HepG2 (cell line): ENCODE data around the gene UGGT1. TPM values are rescaled to one million over a fixed set of nuclear protein-coding genes. Genes with fewer than 3 reads are reported as not detected.

Source experiments
- ARNT ChIP-seq: fragments of 450-650 bp; IDR thresholded peaks from 2 replicates; pipeline ENCODE4 v1.6.1; 2017
- BRCA1 ChIP-seq: sonication (generic); formaldehyde crosslinking; IDR thresholded peaks from 2 replicates; pipeline ENCODE4 v1.4.0; 2020; ENCODE audit warnings: missing genetic modification reagents
- HDAC6 ChIP-seq: fragments of 200-600 bp; sonication (generic); IDR thresholded peaks from 2 replicates; pipeline ENCODE4 v1.7.0; 2017; ENCODE audit warnings: mild to moderate bottlenecking, antibody characterized with exemption, low read length, low read depth
- JUND ChIP-seq: sonication (generic); formaldehyde crosslinking; IDR thresholded peaks from 2 replicates; pipeline ENCODE4 v1.8.0; 2022; ENCODE audit warnings: mild to moderate bottlenecking, missing genetic modification reagents
- KLF13 ChIP-seq: sonication (generic); formaldehyde crosslinking; IDR thresholded peaks from 2 replicates; pipeline ENCODE4 v1.4.0; 2020; ENCODE audit warnings: mild to moderate bottlenecking, missing genetic modification reagents
- MAFG ChIP-seq: sonication (generic); formaldehyde crosslinking; IDR thresholded peaks from 2 replicates; pipeline ENCODE4 v1.5.1; 2020; ENCODE audit warnings: mild to moderate bottlenecking, missing genetic modification reagents
- MEIS2 ChIP-seq: sonication (generic); formaldehyde crosslinking; IDR thresholded peaks from 2 replicates; pipeline ENCODE4 v1.9.0; 2021; ENCODE audit warnings: mild to moderate bottlenecking, missing genetic modification reagents
- NCOA2 ChIP-seq: sonication (generic); formaldehyde crosslinking; IDR thresholded peaks from 2 replicates; pipeline ENCODE4 v1.8.0; 2022; ENCODE audit warnings: inconsistent platforms
- SP5 ChIP-seq: IDR thresholded peaks from 2 replicates; pipeline ENCODE4 v1.6.1; 2016; ENCODE audit warnings: low read depth, borderline replicate concordance
- TBL1XR1 ChIP-seq: fragments of 150-350 bp; IDR thresholded peaks from 2 replicates; pipeline ENCODE4 v1.6.1; 2014; ENCODE audit warnings: borderline replicate concordance, low read length; ENCODE audit not compliant: partially characterized antibody
- ZFP36L1 ChIP-seq: sonication (generic); formaldehyde crosslinking; IDR thresholded peaks from 2 replicates; pipeline ENCODE4 v1.8.0; 2022; ENCODE audit warnings: mild to moderate bottlenecking, missing genetic modification reagents, moderate library complexity
- ZNF160 ChIP-seq: sonication (generic); formaldehyde crosslinking; IDR thresholded peaks from 2 replicates; pipeline ENCODE4 v1.8.0; 2022; ENCODE audit warnings: mild to moderate bottlenecking, inconsistent platforms, missing genetic modification reagents
- ZNF17 ChIP-seq: sonication (generic); formaldehyde crosslinking; IDR thresholded peaks from 2 replicates; pipeline ENCODE4 v1.5.0; 2020; ENCODE audit warnings: mild to moderate bottlenecking, missing genetic modification reagents
- ZNF224 ChIP-seq: sonication (generic); formaldehyde crosslinking; IDR thresholded peaks from 2 replicates; pipeline ENCODE4 v1.5.0; 2020; ENCODE audit warnings: mild to moderate bottlenecking, missing genetic modification reagents
- ZNF256 ChIP-seq: sonication (generic); formaldehyde crosslinking; conservative IDR thresholded peaks from 2 replicates; pipeline ENCODE4 v1.4.0; 2020; ENCODE audit warnings: missing genetic modification reagents
- ZNF460 ChIP-seq: sonication (generic); formaldehyde crosslinking; IDR thresholded peaks from 2 replicates; pipeline ENCODE4 v1.5.1; 2020; ENCODE audit warnings: missing genetic modification reagents, mild to moderate bottlenecking, borderline replicate concordance
- ZNF496 ChIP-seq: sonication (generic); formaldehyde crosslinking; IDR thresholded peaks from 2 replicates; pipeline ENCODE4 v1.8.1; 2023; ENCODE audit warnings: mild to moderate bottlenecking, moderate library complexity, missing genetic modification reagents; ENCODE audit not compliant: insufficient replicate concordance
- ZNF501 ChIP-seq: sonication (generic); formaldehyde crosslinking; IDR thresholded peaks from 2 replicates; pipeline ENCODE4 v1.5.1; 2020; ENCODE audit warnings: mild to moderate bottlenecking, moderate library complexity, missing genetic modification reagents
- ZNF672 ChIP-seq: sonication (generic); formaldehyde crosslinking; IDR thresholded peaks from 2 replicates; pipeline ENCODE4 v1.8.1; 2022; ENCODE audit warnings: missing genetic modification reagents
- ZNF788 ChIP-seq: sonication (generic); formaldehyde crosslinking; IDR thresholded peaks from 2 replicates; pipeline ENCODE4 v1.5.0; 2020; ENCODE audit warnings: mild to moderate bottlenecking, missing genetic modification reagents, borderline replicate concordance
- ZNF879 ChIP-seq: sonication (generic); formaldehyde crosslinking; IDR thresholded peaks from 2 replicates; pipeline ENCODE4 v1.8.1; 2023; ENCODE audit warnings: missing genetic modification reagents
- polyA plus RNA-seq, 8 experiments: library from polyadenylated mRNA; depleted of rRNA in 3 of 8; stranded (reverse) in 7 of 8; unstranded in 1 of 8; fragments of >200 nt; fragmentation: Illumina TruSeq in 4 of 8; extraction: Trizol in 4 of 8; gene quantifications; 2 replicates each; pipeline versions ENCODE4 v1.2.1 to v1.2.3, GENCODE V29; 2011 to 2016; ENCODE audit warnings: low read depth in 4 of 8, missing spikeins in 1 of 8, mixed read lengths in 1 of 8; ENCODE audit not compliant: insufficient read depth in 1 of 8
- total RNA-seq, 5 experiments: library from RNA; depleted of rRNA; stranded (reverse); fragments of >200 nt; fragmentation: Illumina TruSeq; extraction: Trizol; gene quantifications; 2 replicates each; pipeline ENCODE4 v1.2.3, GENCODE V29; 2016; ENCODE audit warnings: low read depth in 1 of 5
- TF ChIP-seq, protein P1 (sequence below): sonication (generic); formaldehyde crosslinking; IDR thresholded peaks from 2 replicates; pipeline ENCODE4 v1.4.0; 2020; ENCODE audit warnings: mild to moderate bottlenecking, missing genetic modification reagents
- TF ChIP-seq, protein P2 (sequence below): sonication (generic); formaldehyde crosslinking; IDR thresholded peaks from 2 replicates; pipeline ENCODE4 v1.4.0; 2020; ENCODE audit warnings: missing genetic modification reagents
- TF ChIP-seq, protein P3 (sequence below): sonication (generic); formaldehyde crosslinking; IDR thresholded peaks from 2 replicates; pipeline ENCODE4 v1.5.1; 2020; ENCODE audit warnings: missing genetic modification reagents, mild to moderate bottlenecking, borderline replicate concordance
- TF ChIP-seq, protein P4 (sequence below): IDR thresholded peaks from 2 replicates; pipeline ENCODE4 v1.6.1; 2016; ENCODE audit warnings: low read depth, borderline replicate concordance
- TF ChIP-seq, protein P5 (sequence below): sonication (generic); formaldehyde crosslinking; IDR thresholded peaks from 2 replicates; pipeline ENCODE4 v1.4.0; 2020; ENCODE audit warnings: mild to moderate bottlenecking, missing genetic modification reagents

UGGT1 gene
- total and polyA plus RNA-seq, 2 of the 13 experiments (the other 11 are each of a cell fraction or from before 2014, with no cell fraction given): 35.8 to 83.2 TPM

DNA sequence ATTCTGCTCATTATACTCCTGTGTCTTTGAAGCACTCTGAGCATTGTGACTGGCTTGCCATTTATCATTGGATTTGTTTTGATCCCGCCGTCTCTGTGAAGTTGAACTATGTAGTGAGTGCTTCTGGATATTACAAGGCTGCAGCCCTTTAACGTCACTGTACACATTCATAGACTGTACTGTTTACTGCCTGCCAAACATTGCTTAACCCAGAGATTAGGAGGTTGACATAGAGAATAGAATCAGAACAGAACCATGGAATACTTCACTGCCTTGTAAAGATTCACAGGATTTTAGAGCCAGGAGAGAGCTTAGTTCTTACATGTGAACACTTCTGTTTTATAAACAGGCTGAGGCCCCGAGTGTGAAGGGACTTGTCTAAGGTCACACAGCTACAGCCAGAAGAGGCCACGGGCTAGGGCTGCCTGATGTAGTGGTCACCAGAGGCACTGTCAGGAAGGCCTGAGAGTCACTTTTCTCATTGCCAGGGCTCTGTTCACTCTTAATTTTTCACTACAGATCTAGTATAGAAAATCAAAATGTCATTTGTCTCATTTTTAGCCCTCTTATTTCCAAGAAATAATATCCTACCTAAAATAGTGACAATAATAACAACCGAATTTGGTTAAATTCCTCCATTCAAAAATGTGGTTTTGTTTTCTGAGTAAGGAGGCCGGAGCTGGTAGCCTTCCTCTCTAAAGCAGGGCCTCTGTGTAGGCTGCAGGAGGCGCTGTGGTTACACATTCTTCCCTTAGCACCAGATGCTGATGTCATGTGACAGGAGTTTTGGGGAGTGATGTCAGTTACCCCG is 87.9 kb downstream of the UGGT1 start (continued):
- TF ChIP-seq, protein P1, sequence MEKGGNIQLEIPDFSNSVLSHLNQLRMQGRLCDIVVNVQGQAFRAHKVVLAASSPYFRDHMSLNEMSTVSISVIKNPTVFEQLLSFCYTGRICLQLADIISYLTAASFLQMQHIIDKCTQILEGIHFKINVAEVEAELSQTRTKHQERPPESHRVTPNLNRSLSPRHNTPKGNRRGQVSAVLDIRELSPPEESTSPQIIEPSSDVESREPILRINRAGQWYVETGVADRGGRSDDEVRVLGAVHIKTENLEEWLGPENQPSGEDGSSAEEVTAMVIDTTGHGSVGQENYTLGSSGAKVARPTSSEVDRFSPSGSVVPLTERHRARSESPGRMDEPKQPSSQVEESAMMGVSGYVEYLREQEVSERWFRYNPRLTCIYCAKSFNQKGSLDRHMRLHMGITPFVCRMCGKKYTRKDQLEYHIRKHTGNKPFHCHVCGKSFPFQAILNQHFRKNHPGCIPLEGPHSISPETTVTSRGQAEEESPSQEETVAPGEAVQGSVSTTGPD: no peak
- TF ChIP-seq MAFG (no peak), ZNF17 (CRISPR knock-in tag) (no peak), ZNF788 (CRISPR knock-in tag) (no peak), NCOA2 (peak; percentile 98), ZNF160 (no peak), HDAC6 (no peak), ZNF460 (CRISPR knock-in tag) (no peak; the same call in 1 of the 2 replicates), ZNF879 (no peak), ZNF256 (CRISPR knock-in tag) (no peak), ZFP36L1 (CRISPR knock-in tag) (peak; percentile 83; the same call in 1 of the 2 replicates), TBL1XR1 (peak; percentile 69), ZNF496 (CRISPR knock-in tag) (no peak), MEIS2 (peak; percentile 95), ZNF224 (CRISPR knock-in tag) (no peak), SP5 (CRISPR knock-in tag) (peak; percentile 72), ZNF672 (CRISPR knock-in tag) (no peak), BRCA1 (CRISPR knock-in tag) (peak; percentile 91; the same call in 1 of the 2 replicates), ZNF501 (CRISPR knock-in tag) (peak; percentile 54; the same call in 1 of the 2 replicates), JUND (CRISPR knock-in tag) (no peak), ARNT (no peak), KLF13 (CRISPR knock-in tag) (no peak)
- TF ChIP-seq, protein P2, sequence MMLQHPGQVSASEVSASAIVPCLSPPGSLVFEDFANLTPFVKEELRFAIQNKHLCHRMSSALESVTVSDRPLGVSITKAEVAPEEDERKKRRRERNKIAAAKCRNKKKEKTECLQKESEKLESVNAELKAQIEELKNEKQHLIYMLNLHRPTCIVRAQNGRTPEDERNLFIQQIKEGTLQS: 0 out of 2 replicates have a peak, but pooled peaks have one; percentile 21
- TF ChIP-seq, protein P3, sequence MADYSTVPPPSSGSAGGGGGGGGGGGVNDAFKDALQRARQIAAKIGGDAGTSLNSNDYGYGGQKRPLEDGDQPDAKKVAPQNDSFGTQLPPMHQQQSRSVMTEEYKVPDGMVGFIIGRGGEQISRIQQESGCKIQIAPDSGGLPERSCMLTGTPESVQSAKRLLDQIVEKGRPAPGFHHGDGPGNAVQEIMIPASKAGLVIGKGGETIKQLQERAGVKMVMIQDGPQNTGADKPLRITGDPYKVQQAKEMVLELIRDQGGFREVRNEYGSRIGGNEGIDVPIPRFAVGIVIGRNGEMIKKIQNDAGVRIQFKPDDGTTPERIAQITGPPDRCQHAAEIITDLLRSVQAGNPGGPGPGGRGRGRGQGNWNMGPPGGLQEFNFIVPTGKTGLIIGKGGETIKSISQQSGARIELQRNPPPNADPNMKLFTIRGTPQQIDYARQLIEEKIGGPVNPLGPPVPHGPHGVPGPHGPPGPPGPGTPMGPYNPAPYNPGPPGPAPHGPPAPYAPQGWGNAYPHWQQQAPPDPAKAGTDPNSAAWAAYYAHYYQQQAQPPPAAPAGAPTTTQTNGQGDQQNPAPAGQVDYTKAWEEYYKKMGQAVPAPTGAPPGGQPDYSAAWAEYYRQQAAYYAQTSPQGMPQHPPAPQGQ (CRISPR knock-in tag): peak; percentile 82; the same call in 1 of the 2 replicates
- TF ChIP-seq, protein P4, sequence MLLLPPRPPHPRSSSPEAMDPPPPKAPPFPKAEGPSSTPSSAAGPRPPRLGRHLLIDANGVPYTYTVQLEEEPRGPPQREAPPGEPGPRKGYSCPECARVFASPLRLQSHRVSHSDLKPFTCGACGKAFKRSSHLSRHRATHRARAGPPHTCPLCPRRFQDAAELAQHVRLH: no peak
- TF ChIP-seq, protein P5, sequence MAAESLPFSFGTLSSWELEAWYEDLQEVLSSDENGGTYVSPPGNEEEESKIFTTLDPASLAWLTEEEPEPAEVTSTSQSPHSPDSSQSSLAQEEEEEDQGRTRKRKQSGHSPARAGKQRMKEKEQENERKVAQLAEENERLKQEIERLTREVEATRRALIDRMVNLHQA (CRISPR knock-in tag): no peak
